Measurements from ENCODE around the gene RAVER1. TPM values are rescaled to one million over a fixed set of nuclear protein-coding genes. Genes with fewer than 3 reads are reported as not detected.
A peak's percentile ranks its signal among the peaks of the same experiment; 100 is the strongest.
"Not testable (repeated sequence)": the region's sequence is repeated elsewhere in the genome, so short reads cannot be mapped to it uniquely, and the experiment has no call there.

RAVER1 gene
- total RNA-seq, 1 donor from 2014 or later, result 6.2 TPM

DNA sequence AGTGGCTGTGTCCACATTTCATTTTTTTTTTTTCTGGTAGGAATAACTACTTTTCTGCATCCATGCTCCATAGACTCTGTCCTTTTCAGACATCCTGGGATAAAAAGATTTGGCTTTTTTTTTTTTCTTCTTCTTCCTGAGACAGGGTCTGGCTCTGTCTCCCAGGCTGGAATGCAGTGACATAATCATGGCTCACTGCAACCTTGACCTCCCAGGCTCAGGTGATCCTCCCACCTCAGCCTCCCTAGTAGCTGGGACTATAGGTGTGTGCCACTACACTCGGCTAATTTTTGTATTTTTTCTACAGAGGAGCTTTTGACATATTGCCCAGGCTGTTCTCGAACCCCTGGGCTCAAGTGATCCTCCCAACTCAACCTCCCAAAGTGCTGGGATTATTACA is 10.2 kb upstream of the RAVER1 start:
- no peak for DNase-seq (ENCODE audit: low read depth in 2 of 2)

DNA sequence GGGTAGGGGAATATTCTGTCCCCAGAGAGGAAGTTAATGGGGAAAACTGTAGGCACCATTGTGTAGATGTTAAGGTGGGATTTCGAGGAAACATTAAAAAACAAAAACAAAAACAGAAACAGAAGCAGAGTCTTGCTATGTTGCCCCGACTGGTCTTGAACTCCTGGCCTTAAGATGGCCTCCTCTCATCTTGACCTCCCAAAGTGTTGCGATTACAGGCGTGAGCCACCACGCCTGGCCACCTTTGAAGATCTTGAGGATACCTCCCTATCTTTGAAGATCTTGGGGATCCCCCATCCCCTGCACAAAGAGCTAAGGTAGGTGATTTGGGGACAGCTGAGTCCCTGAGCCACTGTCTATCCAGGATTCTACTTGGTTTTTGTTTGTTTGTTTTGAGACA is 6.6 kb upstream of the RAVER1 start:
- no peak for DNase-seq (ENCODE audit: low read depth in 2 of 2)

GRCh38 chr19:10339380-10339960 is 6.1 kb upstream of the RAVER1 start, which contains the start of gene ICAM3:
TSS of gene ICAM3 (minus strand) at chr19:10339624. CDS start at chr19:10339614, 10 bp downstream.
- no peak for DNase-seq (ENCODE audit: low read depth in 2 of 2)

DNA sequence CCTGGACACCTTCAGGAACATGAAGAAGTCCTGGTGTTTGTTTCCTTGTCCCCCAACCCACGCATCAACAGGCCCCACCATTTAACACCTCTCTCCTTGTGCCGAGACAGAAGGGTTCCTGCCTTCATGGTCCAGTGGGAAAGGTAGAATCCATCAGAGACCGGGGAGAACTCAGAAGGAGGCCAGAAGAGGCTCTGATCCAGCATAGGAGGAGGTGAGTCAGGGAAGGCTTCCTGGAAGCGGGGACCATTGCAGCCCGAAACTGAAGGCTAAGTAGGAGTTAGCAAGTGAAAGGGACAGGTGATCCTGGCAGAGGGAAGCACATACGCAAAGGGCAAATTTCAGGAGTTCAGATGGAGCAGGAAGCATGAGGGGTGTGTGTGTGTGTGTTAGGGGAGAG is 5.6 kb upstream of the RAVER1 start:
- DNase-seq (ENCODE audit: low read depth in 2 of 2), result no peak

DNA sequence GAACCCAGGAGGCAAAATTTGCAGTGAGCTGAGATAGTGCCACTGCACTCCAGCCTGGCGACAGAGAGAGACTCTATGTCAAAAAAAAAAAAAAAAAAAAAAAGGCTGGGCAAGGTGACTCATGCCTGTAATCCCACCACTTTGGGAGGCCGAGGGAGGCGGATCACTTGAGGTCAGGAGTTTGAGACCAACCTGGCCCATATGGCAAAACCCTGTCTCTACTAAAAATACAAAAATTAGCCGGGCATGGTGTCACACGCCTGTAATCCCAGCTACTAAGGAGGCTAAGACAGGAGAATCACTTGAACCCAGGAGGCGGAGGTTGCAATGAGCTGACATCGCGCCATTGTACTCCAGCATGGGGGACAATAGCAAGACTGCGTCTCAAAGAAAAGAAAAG is 3.4 kb upstream of the RAVER1 start:
- DNase-seq (ENCODE audit: low read depth in 2 of 2), result not testable (repeated sequence)

GRCh38 chr19:10335352-10335985 is 2.1 kb upstream of the RAVER1 start:
- no peak for DNase-seq (ENCODE audit: low read depth in 2 of 2)

DNA sequence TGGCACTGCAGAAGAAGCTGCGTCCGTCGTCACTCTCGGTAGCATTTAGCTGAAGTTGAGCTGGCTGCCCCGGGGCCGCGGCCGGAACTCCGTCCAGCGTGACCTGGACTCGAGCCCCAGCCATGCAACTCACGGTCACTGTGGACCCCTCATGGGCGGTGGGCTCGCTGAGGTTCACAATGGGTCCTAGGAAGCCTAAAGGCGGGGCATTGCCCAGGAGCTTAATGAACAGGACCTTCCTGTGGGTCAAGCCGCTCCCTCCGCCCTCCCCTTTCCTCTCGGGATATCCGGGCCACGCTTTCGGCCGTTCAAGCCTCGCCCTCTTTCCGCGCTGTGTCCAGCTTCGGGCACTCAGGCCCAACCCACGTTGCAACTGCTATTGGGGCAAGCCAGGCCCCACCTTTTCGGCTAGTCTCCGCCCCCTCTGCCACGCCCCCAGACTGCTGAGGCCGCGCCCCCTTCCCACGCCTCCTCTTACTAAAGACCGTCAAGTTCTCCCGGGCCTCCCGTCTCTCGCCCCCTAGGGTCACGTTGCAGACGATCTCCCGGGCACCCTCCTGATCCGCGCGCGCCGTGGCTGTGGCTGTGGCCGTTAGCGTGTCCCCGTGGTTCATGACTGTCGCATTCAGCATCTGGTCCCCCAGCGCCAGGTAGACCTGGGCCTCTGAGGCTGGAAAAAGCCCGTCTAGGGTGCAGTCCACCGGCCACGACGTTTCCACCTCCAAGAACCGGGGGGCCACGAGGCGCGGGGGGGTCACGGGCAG is 1.4 kb upstream of the RAVER1 start:
- DNase-seq (ENCODE audit: low read depth in 2 of 2), result peak; percentile 96

- DNase-seq (ENCODE audit: low read depth in 2 of 2), result peak in 1 of 2 donors; percentile 38
Measured at GRCh38 chr19:10333758-10334587, 644 bp upstream of the RAVER1 start.

DNA sequence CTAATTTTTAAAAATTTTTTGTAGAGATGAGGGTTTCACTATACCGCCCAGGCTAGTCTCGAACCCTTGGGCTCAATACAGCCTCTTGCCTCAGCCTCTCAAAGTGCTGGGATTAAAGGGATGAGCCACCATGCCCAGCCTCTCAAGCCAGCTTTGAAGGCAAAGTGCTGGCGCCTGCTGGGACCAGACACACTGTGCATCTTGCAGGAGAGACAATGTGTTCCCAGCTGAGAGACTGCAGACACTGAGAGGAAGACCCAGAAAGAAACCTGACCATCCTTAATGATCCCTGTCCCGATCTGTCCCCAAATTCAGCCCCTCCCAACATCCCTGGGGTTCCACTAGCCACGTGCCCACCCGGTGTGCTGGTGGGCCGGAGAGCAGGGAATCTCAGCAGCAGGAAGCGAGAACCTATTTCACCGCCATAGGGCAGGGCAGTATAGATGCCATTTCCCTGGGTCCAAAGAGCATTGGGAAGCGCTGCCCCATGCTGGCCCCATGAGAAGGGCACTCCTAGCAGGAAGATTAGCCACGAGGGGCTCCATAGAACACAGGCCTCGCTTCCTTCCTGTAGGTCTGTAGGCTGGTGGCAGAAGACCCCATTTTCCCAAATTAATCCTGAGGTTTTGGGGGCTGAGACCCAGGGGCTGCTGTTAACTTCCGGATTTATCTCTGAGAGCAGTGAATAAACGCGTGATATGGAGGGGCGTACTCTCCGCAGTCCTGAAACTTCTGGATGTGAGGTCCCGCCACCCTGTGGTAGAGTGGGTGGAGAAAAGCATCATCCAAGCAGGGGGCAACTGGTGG is 968 bp downstream of the RAVER1 start:
- DNase-seq (ENCODE audit: low read depth in 2 of 2), result no peak

- no peak for DNase-seq (ENCODE audit: low read depth in 2 of 2)
Measured at GRCh38 chr19:10329555-10329954, 3.8 kb downstream of the RAVER1 start.

- no peak for DNase-seq (ENCODE audit: low read depth in 2 of 2)
Measured at GRCh38 chr19:10328558-10329429, 4.5 kb downstream of the RAVER1 start.

- no peak for DNase-seq (ENCODE audit: low read depth in 2 of 2)
Measured at GRCh38 chr19:10327793-10328192, 5.5 kb downstream of the RAVER1 start.

GRCh38 chr19:10325732-10326131 is 7.6 kb downstream of the RAVER1 start:
- DNase-seq (ENCODE audit: low read depth in 2 of 2), result no peak

DNA sequence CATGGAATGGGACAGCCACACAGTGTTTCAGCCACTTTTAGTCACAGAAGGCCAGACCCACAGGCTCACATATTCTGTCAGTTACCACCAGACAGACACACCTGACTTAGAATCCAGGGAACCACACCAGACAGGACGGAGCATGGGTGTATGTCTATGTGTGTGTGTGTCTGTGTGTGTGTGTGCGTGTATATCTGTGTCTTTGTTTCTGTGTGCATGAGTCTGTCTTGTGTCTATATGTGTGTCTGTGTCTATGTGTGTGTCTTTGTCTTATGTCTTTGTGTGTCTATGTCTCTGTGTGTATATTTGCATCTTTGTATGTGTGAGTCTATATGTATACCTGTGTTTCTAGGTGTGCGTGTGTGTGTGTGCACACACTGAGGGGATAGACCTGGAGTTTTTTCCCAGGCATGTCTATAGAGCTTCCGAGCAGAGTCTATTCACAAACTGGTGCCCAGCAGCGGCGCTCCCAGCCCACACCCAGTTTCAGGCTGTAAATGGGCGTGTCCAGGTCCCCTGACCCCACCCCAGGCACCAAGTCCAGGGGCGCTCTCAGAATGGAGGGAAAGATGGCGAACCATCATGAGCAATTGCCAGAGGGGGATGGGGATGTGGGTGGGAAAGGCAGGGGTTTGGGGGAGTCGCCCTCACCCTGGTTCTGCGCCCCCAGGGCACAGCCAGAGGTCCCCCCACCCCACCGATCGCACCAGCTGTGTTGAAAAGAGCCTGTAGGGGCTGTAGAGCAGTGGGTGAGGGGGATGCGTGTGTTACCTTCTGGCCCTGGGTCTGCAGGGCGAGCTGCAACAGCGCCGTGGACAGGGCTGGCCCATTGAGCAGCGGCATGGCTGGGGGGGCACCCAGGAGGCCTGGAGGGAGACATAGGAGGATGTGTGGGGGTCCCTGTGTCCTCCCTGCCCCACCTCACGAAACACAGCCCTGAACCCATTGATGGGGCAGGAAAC is 11.2 kb downstream of the RAVER1 start:
- DNase-seq (ENCODE audit: low read depth in 2 of 2), result no peak

DNA sequence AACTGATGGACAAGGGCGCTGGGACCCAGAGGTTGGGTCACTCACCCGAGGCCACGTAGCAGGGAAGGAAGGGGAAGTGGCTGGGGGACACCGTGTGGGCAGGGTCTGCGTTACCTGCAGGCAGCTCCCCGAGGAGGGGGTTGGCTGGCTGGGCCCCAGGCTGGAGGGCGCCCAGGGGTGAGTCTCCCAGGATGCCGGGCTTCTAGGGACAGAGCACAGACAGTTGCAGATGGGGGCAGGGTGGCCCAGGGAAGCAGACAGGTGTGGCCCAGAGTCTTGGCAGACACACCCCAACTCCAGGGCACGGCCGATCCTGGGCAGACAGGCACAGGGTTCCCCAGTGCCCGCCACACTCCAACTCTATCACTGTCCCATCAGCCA is 11.9 kb downstream of the RAVER1 start:
- no peak for DNase-seq (ENCODE audit: low read depth in 2 of 2)

DNA sequence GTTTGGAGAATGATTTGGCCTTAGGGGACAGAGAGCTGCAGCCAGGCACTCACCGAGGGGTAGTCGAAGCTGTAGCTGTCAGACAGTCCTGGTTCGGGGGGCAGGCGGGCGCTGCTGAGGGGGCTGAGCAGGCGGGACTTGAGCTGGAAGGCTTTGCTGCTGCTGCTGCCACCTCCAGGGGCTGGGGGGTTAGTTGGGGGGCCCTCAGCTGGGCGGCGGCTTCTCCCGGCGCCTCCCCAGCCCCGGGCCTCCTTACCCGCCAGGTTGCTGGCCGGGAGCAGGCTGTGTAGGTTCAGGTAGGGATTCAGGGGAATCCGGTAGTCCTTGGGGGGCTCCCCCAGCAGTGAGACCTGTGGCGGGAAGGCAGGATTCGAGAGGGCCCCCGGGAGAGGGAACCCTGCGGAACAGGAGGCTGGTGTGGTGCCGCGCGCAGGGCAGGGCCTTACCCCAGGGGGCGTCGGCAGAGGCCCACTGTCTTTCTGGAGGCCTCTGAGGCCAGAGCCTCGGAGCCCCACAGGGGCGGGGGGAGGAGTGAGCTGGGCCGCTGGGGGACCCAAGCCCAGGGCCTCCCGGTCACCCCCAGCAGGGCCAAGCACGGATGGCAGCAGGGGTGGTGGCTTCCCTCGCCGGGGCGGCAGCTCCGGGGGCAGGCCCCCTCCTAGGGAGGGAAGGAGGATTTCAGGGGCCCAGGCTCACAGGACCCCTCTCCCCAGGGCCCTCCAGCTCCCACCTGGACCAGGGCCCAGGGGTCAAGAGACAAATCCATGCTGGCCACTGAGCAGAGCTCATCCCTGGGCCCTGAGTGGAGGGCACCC is 12.5 kb downstream of the RAVER1 start:
- DNase-seq (ENCODE audit: low read depth in 2 of 2), result no peak

GRCh38 chr19:10318807-10319682 is 14.3 kb downstream of the RAVER1 start:
- DNase-seq (ENCODE audit: low read depth in 2 of 2), result no peak

Measured in lung microvascular endothelial cell (primary cell).